Measurements from ENCODE around the gene LRP10. TPM values are rescaled to one million over a fixed set of nuclear protein-coding genes. Genes with fewer than 3 reads are reported as not detected.

Gene LRP10
- total RNA-seq, 1 donor from 2014 or later = 52.3 TPM

DNA sequence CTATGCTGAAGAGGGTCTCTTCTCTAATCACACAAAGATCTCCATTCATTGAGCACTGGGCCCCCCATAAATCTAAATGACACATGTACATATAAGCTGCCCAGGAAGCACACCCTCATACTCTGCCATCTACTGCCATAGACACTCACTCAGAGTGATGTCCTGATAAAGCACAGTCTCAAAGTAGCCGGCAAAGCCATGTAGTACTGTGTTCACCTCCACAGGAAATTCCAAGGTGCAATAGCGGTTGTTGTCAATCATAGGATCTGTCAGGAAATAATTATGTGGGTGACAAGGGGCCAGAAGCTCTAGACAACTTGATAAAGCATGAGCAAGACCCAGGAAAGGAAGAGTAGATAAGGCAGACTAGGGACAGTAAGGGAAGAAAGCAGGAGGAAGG, 50.8 kb downstream of the LRP10 start:
- Mint-ChIP-seq H3K27ac (no peak overlapping the region), H3K36me3 (peaks cover 46% of the 10 kb centered on the region), H3K9me3 (no peaks in the 10 kb centered on the region), H3K4me3 (no peak overlapping the region), H3K4me1 (ENCODE audit: unreplicated experiment) (peaks cover 29% of the 10 kb centered on the region), H3K27me3 (peaks cover 4% of the 10 kb centered on the region)
- TF ChIP-seq, protein P1, sequence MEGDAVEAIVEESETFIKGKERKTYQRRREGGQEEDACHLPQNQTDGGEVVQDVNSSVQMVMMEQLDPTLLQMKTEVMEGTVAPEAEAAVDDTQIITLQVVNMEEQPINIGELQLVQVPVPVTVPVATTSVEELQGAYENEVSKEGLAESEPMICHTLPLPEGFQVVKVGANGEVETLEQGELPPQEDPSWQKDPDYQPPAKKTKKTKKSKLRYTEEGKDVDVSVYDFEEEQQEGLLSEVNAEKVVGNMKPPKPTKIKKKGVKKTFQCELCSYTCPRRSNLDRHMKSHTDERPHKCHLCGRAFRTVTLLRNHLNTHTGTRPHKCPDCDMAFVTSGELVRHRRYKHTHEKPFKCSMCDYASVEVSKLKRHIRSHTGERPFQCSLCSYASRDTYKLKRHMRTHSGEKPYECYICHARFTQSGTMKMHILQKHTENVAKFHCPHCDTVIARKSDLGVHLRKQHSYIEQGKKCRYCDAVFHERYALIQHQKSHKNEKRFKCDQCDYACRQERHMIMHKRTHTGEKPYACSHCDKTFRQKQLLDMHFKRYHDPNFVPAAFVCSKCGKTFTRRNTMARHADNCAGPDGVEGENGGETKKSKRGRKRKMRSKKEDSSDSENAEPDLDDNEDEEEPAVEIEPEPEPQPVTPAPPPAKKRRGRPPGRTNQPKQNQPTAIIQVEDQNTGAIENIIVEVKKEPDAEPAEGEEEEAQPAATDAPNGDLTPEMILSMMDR (conservative IDR thresholded peaks at IDR 0.05) = no peak
- no peak for DNase-seq (ENCODE audit: extremely low spot score, unreplicated experiment)

DNA sequence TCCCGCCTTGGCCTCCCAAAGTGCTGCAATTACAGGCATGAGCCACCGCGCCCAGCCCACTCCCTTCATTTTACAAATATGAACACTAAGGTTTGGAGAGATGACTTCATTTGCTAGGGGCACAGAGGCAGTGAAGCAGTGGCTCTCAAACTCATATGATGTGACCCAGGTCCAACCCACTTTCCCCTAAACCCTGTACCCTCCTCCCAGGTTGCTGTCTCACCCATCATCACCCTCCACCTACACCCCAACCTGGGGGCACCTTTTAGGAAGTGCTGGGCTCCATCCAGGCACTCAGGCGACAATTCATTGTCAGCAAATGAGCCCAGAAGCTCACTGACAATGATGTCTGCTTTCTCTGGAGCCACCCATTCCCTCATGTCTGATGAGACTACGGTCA, 52.2 kb downstream of the LRP10 start:
- Mint-ChIP-seq H3K4me1 (ENCODE audit: unreplicated experiment) (peaks cover 26% of the 10 kb centered on the region), H3K9me3 (no peaks in the 10 kb centered on the region), H3K36me3 (peaks cover 41% of the 10 kb centered on the region), H3K4me3 (no peak overlapping the region), H3K27me3 (peaks cover 3% of the 10 kb centered on the region), H3K27ac (no peak overlapping the region)
- TF ChIP-seq, protein P1 (conservative IDR thresholded peaks at IDR 0.05) = no peak
- no peak for DNase-seq (ENCODE audit: extremely low spot score, unreplicated experiment)

DNA sequence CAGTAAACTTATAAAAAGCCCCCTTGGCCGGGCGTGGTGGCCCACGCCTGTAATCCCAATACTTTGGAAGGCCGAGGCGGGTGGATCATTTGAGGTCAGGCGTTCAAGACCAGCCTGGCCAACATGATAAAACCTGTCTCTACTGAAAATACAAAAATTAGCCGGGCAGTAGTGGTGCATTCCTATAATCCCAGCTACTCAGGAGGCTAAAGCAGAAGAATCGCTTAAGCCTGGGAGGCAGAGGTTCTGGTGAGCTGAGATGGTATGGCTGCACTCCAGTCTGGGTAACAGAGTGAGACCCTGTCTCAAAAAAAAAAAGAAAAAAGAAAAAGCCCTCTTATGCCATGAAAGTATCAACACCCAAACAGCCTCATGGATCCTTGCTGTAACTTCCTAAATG, 54.0 kb downstream of the LRP10 start:
- Mint-ChIP-seq H3K4me3 (no peak overlapping the region), H3K36me3 (peaks cover 37% of the 10 kb centered on the region)

DNA sequence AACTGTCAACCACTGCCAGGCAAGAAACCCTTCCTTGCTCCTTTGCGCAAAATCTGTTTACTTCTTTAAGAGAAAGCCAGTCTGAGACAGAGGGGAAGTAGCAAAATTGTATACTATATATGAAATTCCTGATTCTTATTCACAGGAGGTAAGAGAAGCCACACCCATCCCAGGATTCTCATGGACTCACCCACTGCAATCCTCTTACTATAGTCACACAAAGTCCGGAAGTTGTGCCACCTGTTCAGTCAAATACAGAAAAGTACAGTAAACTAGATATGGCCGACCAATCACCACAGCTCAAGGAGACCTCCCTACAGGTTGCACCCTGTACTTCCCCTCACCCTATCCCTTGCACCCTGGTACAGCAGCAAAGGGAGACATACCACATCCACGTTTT, 54.8 kb downstream of the LRP10 start:
- H3K4me3 Mint-ChIP-seq = peak overlapping the region; percentile 47
- DNase-seq (ENCODE audit: extremely low spot score, unreplicated experiment) = no peak
- H3K4me1 Mint-ChIP-seq (ENCODE audit: unreplicated experiment) = peaks cover 14% of the 10 kb centered on the region
- no peaks in the 10 kb centered on the region for H3K9me3 Mint-ChIP-seq
- peak overlapping the region; percentile 67 for H3K27ac Mint-ChIP-seq
- peaks cover 31% of the 10 kb centered on the region for H3K36me3 Mint-ChIP-seq
- no peaks in the 10 kb centered on the region for H3K27me3 Mint-ChIP-seq
- TF ChIP-seq, protein P1 (conservative IDR thresholded peaks at IDR 0.05) = no peak

More for the DNA sequence above, 54.0 kb downstream of the LRP10 start:
- no peaks in the 10 kb centered on the region for H3K9me3 Mint-ChIP-seq
- DNase-seq (ENCODE audit: extremely low spot score, unreplicated experiment) = no peak
- TF ChIP-seq, protein P1 (conservative IDR thresholded peaks at IDR 0.05) = no peak
- H3K27ac Mint-ChIP-seq = no peak overlapping the region
- peaks cover 14% of the 10 kb centered on the region for H3K4me1 Mint-ChIP-seq (ENCODE audit: unreplicated experiment)
- no peaks in the 10 kb centered on the region for H3K27me3 Mint-ChIP-seq

DNA sequence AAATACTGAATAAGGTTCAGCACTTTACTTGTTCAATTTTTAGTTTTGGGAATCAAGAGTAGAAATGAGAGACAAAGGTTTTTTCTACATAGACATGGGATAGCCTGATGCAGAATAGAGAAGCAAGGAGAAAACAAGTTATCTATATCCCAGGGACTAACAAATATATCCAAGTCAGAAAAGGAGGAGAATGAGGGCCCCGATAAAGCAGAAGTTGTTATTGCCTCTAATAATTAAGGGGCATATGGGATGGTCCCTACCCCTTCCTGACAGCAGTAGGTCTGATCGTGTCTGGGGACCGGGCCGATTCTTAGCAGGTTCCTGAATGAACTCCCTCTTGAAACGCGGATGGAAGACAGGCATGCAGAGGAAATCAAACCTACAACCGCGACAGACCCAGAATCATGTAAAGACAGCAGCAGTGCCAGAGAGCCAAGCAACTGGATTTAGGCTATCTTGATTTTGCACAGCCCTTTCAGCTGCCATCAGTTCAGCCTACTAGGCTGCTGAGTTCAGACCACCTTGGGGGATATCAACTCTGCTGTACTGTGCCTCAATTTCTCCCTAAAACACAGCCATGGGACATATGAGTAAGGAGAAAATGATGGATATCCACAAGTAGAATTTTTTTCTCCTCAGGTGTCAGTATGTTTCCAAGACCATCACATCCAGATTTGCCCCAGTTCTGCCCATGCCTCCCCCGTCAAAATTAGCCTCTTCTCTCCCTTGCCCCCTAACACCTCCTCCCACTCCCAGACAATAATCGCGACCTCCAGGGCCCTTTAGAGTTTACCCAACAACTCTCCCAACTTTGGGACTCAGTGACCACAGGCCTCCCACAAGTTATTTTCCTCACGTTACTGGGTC, 56.9 kb downstream of the LRP10 start:
- Mint-ChIP-seq H3K4me1 (ENCODE audit: unreplicated experiment) (peaks cover 19% of the 10 kb centered on the region), H3K36me3 (peaks cover 20% of the 10 kb centered on the region), H3K9me3 (no peaks in the 10 kb centered on the region), H3K4me3 (no peak overlapping the region), H3K27me3 (no peaks in the 10 kb centered on the region), H3K27ac (no peak overlapping the region)
- no peak for DNase-seq (ENCODE audit: extremely low spot score, unreplicated experiment)
- TF ChIP-seq, protein P1 (conservative IDR thresholded peaks at IDR 0.05) = no peak
